BJ (cell line): ENCODE measurements around the gene C6orf141. TPM values are rescaled to one million over a fixed set of nuclear protein-coding genes. Genes with fewer than 3 reads are reported as not detected.
A peak's percentile ranks its signal among the peaks of the same experiment; 100 is the strongest.

ENCODE experiments used
- CTCF ChIA-PET: fragments of 350-600 bp; formaldehyde crosslinking; extraction: SDS; loops from one replicate; lab custom pipeline; 2021; ENCODE audit warnings: antibody characterized with exemption, inconsistent platforms; lab: Yijun Ruan, JAX
- POLR2A ChIA-PET: fragments of 300-600 bp; sonication (Branson Sonifier 250); formaldehyde crosslinking; extraction: SDS; loops from one replicate; lab custom pipeline; 2021; ENCODE audit warnings: antibody characterized with exemption; lab: Charles Lee
- DNase-seq: peaks from one replicate; pipeline ENCODE4 v3.0.0-alpha.2; 2011; ENCODE audit warnings: low read depth
- H3K27me3 ChIP-seq: 2 replicates; pipeline ENCODE4 v1.6.0; 2011; ENCODE audit warnings: low read length; ENCODE audit not compliant: control insufficient read depth, insufficient read depth
- H3K36me3 ChIP-seq: 2 replicates; pipeline ENCODE4 v1.5.1; 2011; ENCODE audit warnings: low read length; ENCODE audit not compliant: control insufficient read depth, insufficient read depth
- H3K4me3 ChIP-seq: 2 replicates; pipeline ENCODE4 v1.5.1; 2011; ENCODE audit warnings: low read depth, mild to moderate bottlenecking, control low read depth, low read length
- CTCF ChIP-seq: IDR thresholded peaks from 2 replicates; pipeline ENCODE4 v1.5.1; 2011; ENCODE audit warnings: low read depth, mild to moderate bottlenecking, control low read depth, inconsistent platforms, low read length, moderate library complexity; ENCODE audit not compliant: insufficient read depth
- polyA plus RNA-seq: library from polyadenylated mRNA; depleted of rRNA; stranded (reverse); fragments of >200 nt; gene quantifications from 2 replicates; pipeline ENCODE4 v1.2.3, GENCODE V29; 2011

Gene C6orf141
- polyA plus RNA-seq, 1 experiment: 0.22 TPM

- DNase-seq: no peak
- H3K4me3 ChIP-seq: no peak overlapping the region
- ChIA-PET POLR2A (no interaction called here), CTCF (interaction anchor here (1.4 to 1.6 kb wide), 3 partner anchors 10 to 54 kb away, joined by 3 to 7 read pairs (median 5); no protein-coding TSS in a partner anchor)
- H3K36me3 ChIP-seq: no peaks in the 10 kb centered on the region
- peaks cover 3% of the 10 kb centered on the region for H3K27me3 ChIP-seq
- TF ChIP-seq CTCF: no peak
Observed at GRCh38 chr6:49552596-49552995, 2.1 kb downstream of the C6orf141 start.

- no peaks in the 10 kb centered on the region for H3K36me3 ChIP-seq
- H3K4me3 ChIP-seq: no peak overlapping the region
- ChIA-PET CTCF (interaction anchor here (1.0 to 1.6 kb wide), 4 partner anchors 11 to 54 kb away, joined by 3 to 5 read pairs (median 3); no protein-coding TSS in a partner anchor), POLR2A (no interaction called here)
- DNase-seq: peak; percentile 8
- TF ChIP-seq CTCF: no peak
- peaks cover 3% of the 10 kb centered on the region for H3K27me3 ChIP-seq
Observed at GRCh38 chr6:49553384-49553783, 2.9 kb downstream of the C6orf141 start.

GRCh38 chr6:49555951-49556350, 5.5 kb downstream of the C6orf141 start:
- no peak overlapping the region for H3K4me3 ChIP-seq
- no peak for TF ChIP-seq CTCF
- POLR2A ChIA-PET: no interaction called here

GRCh38 chr6:49556429-49556837, 6.0 kb downstream of the C6orf141 start:
- peak; percentile 11 for DNase-seq
- H3K4me3 ChIP-seq: no peak overlapping the region
- H3K36me3 ChIP-seq: no peaks in the 10 kb centered on the region
- no peaks in the 10 kb centered on the region for H3K27me3 ChIP-seq
- ChIA-PET POLR2A (no interaction called here), CTCF (no interaction called here)
- TF ChIP-seq CTCF: no peak

More at GRCh38 chr6:49555951-49556350, 5.5 kb downstream of the C6orf141 start:
- no peak for DNase-seq
- H3K27me3 ChIP-seq: peaks cover 2% of the 10 kb centered on the region
- CTCF ChIA-PET: no interaction called here
- H3K36me3 ChIP-seq: no peaks in the 10 kb centered on the region

GRCh38 chr6:49557177-49557576, 6.7 kb downstream of the C6orf141 start:
- ChIA-PET CTCF (interaction anchor here (1.1 kb wide), 1 partner anchor 25 kb away, joined by 3 read pairs; no protein-coding TSS in a partner anchor), POLR2A (no interaction called here)
- no peaks in the 10 kb centered on the region for H3K27me3 ChIP-seq
- H3K4me3 ChIP-seq: no peak overlapping the region
- TF ChIP-seq CTCF: no peak
- H3K36me3 ChIP-seq: no peaks in the 10 kb centered on the region
- DNase-seq: no peak
